DMS53 treated with DMSO at 0.1 percent for 48 hours (cell line): ENCODE data around the gene CDY1B.
"Not testable (repeated sequence)": the region's sequence is repeated elsewhere in the genome, so short reads cannot be mapped to it uniquely, and the experiment has no call there.

Experiments used
- DNase-seq: peaks from one replicate; lab custom pipeline; 2025; ENCODE audit not compliant: unreplicated experiment; lab: John Stamatoyannopoulos, UW

CDY1B gene, protein sequence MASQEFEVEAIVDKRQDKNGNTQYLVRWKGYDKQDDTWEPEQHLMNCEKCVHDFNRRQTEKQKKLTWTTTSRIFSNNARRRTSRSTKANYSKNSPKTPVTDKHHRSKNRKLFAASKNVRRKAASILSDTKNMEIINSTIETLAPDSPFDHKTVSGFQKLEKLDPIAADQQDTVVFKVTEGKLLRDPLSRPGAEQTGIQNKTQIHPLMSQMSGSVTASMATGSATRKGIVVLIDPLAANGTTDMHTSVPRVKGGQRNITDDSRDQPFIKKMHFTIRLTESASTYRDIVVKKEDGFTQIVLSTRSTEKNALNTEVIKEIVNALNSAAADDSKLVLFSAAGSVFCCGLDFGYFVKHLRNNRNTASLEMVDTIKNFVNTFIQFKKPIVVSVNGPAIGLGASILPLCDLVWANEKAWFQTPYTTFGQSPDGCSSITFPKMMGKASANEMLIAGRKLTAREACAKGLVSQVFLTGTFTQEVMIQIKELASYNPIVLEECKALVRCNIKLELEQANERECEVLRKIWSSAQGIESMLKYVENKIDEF

DNA sequence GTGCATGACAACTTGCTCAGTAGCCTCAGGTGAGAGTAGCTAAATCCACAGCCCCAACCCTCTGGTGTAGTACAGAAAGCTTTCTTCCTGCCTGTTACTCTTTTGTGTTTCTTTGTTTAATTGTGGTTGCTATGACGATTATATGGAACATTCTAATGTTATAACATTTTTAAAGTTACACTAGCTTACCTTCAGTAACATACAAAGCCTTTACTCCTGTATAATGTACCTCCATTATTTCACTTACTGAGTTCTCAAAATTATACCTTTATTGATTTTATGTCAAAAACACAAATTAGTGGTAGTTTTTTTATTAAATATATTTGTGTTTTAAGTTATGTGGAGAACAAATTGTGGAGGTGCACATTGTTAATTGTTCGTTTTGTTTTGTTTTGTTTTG lies at the start of gene CDY1B:
CDY1B (minus strand) TSS at position 101 of the 400 bp plus-strand sequence. CDS start 331 bp downstream, outside the sequence.
- DNase-seq = not testable (repeated sequence)

DNA sequence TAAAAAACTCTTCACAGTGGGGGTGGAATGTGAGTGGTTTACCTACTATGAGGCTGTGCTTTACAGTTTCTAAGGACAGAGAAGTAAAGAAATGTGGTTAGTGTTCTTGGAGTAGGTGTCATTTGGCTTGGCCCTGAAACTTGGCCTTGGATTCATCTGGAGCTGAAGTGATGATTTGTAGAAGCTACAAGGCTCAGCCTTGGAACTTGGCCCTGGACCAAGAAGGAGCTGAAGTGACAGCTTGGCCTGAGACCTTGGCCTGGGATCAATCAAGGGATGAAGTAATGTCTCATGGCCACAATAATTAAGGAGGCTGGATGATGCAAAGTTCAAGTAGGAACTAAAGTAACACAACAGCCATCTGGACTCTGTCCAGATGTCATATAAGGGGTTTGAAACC lies 1.7 kb upstream of the CDY1B start:
- not testable (repeated sequence) for DNase-seq

DNA sequence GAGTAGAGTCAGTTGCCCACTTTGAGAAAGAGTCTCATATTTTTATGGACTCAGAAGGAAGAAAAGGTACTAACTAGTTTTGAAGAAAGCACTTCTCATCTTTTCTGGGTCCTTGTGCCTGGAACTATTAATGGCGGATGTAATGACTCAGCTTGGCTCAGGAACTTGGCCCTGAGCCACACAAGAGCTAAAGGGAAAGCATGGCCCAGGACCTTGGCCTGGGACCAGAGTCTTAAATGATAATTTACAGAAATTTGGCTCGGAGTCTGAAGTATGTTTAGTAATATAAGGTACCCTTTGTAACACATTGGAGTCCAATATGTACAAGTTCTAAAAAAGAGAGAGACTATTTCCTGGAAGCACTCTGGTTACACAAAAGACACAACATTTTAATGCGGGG lies 4.6 kb downstream of the CDY1B start:
- not testable (repeated sequence) for DNase-seq

DNA sequence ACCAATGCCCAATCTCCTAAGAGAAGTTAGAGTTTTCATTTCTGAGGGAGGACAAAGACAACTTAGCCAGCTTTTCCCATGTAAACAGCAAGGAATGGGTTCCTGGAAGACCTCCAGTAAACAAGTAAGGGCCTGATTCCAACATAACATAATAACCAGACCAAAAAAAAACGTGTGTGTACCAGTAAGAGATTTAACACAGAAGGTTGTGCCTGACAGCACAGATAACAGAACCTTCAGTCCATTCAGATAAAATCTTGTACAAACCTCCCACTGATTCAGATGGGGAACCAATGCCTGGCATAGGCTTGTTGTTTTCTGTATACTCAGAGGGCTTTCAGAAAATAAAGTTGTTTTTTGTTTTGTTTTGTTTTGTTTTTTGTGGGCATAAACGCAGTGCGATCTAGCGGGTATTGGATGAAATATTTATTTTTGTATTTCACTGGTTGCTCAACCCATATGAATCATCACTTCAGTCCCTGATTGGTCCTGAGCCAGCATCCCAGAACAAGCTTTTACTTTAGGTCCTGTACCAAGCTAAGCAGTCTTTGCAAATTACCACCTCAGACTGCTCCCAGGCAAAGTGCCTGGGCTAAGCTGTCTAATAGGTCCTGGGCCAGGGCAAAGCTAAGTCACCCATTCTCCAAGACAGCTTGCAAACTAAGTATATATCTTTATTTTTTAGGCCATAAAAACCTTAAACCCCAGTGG lies 8.7 kb downstream of the CDY1B start:
- not testable (repeated sequence) for DNase-seq

DNA sequence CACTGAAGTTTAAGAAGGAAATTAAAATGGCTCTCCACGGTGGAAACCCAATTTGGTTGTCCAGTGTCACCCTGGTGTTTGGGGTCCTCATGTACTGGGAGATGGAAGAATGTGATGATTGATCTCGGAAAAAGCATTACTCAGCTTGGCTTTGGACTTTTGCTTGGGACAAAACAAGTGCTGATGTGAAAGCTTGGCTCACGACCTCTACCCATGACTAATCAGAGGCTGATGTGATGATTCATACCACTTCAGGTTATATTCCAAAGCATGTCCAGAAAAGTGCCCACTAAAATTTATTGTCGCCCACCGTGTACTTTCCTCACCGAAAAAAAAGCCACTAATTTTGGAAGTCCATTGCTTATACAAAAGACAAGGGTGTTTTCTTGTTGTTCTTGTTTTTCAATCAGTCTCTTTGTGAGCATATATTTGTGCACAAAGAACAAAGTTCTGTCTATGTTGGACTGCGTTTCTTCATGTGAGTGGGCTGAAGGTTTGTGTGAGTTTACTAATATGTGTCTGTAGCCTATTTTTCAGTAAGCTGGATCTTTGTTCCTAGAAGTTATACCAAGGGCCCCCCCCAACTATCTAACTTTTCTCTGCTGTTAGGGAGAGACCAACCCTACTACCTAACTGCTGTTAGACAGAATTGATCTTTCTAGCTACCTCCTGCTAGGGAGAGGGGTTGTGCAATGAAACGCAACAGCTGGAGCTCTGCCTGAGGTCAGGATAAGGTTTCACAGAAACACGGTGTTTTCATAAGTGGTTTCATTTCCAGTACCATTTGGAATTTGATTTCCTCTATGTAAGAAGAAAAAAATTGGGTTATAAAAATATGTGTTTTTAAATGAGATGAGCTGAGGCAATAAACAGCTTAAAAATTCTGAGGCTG lies 21.4 kb downstream of the CDY1B start:
- DNase-seq = not testable (repeated sequence)
